A549 (cell line): ENCODE measurements around the gene DNAH8. TPM values are rescaled to one million over a fixed set of nuclear protein-coding genes. Genes with fewer than 3 reads are reported as not detected.

ENCODE experiments used
- ATAC-seq, 2 experiments: fragments of 200-7000 bp in 1 of 2; fragments of >200 bp in 1 of 2; cut with Nextera tagmentation in 1 of 2; cut with Tn5 transposase in 1 of 2; 3 replicates each; pipeline versions ENCODE4 v1.8.0 to v1.9.1; 2018 to 2020; ENCODE audit warnings: mild to moderate bottlenecking in 1 of 2, moderate library complexity in 1 of 2
- CTCF ChIA-PET: fragments of 300-600 bp; sonication (Branson Sonifier 250); formaldehyde crosslinking; extraction: SDS; loops from one replicate; lab custom pipeline; 2021; ENCODE audit warnings: antibody characterized with exemption, inconsistent platforms; lab: Yijun Ruan, JAX
- POLR2A ChIA-PET: fragments of 350-600 bp; formaldehyde crosslinking; extraction: SDS; loops from one replicate; lab custom pipeline; 2021; ENCODE audit warnings: antibody characterized with exemption, inconsistent platforms; lab: Yijun Ruan, JAX
- DNase-seq, 2 experiments: peaks; one replicate each; pipeline versions ENCODE4 v3.0.0 to v3.0.0-alpha.2; 2011 to 2016; ENCODE audit warnings: low read depth in 1 of 2, low spot score in 1 of 2
- FAIRE-seq: peaks from 2 replicates; lab custom pipeline; 2011; peaks lifted over from hg19 to GRCh38; lab: Jason Lieb, UNC
- H3K27ac ChIP-seq, 2 experiments: fragments of >200 bp; sonication (Bioruptor Twin); formaldehyde crosslinking; 3 replicates each; pipeline ENCODE4 v1.5.1; 2016 to 2017
- H3K4me1 ChIP-seq: fragments of >200 bp; sonication (Bioruptor Twin); formaldehyde crosslinking; 3 replicates; pipeline ENCODE4 v1.6.1; 2016
- H3K4me2 ChIP-seq: fragments of >200 bp; sonication (Bioruptor Twin); formaldehyde crosslinking; 3 replicates; pipeline ENCODE4 v1.6.1; 2016
- H3K4me3 ChIP-seq: fragments of >200 bp; sonication (Bioruptor Twin); formaldehyde crosslinking; 3 replicates; pipeline ENCODE4 v1.5.1; 2016
- H3K9me3 ChIP-seq: fragments of >200 bp; sonication (Bioruptor Twin); formaldehyde crosslinking; 3 replicates; pipeline ENCODE4 v1.6.1; 2016
- CHD4 ChIP-seq: fragments of 200-600 bp; sonication (generic); IDR thresholded peaks from 2 replicates; pipeline ENCODE4 v1.6.1; 2016; ENCODE audit warnings: antibody characterized with exemption, mild to moderate bottlenecking, borderline replicate concordance
- EHF ChIP-seq: fragments of 250-450 bp; sonication (Bioruptor Pico); IDR thresholded peaks from 2 replicates; pipeline ENCODE4 v1.5.0; 2020; ENCODE audit warnings: mild to moderate bottlenecking
- EP300 ChIP-seq, 2 experiments: fragments of >200 bp; sonication (Bioruptor Twin); formaldehyde crosslinking; IDR thresholded peaks; 2 replicates in 1 of 2; 3 replicates in 1 of 2; pipeline ENCODE4 v1.6.1; 2016 to 2017
- ESRRA ChIP-seq: fragments of 150-350 bp; IDR thresholded peaks from 2 replicates; pipeline ENCODE4 v1.6.1; 2014; ENCODE audit warnings: mild to moderate bottlenecking, low read length, borderline replicate concordance
- GATA3 ChIP-seq: IDR thresholded peaks from 2 replicates; pipeline ENCODE4 v1.6.1; 2012; ENCODE audit warnings: borderline replicate concordance
- HEYL ChIP-seq: fragments of 250-450 bp; sonication (Bioruptor Pico); IDR thresholded peaks from 2 replicates; pipeline ENCODE4 v1.8.0; 2021; ENCODE audit warnings: mild to moderate bottlenecking, moderate library complexity
- HOXB13 ChIP-seq: fragments of 250-450 bp; sonication (Bioruptor Pico); IDR thresholded peaks from 2 replicates; pipeline ENCODE4 v1.5.0; 2020; ENCODE audit warnings: low read depth, mild to moderate bottlenecking, moderate library complexity
- JUN ChIP-seq, 2 experiments: fragments of >200 bp; sonication (Bioruptor Twin); formaldehyde crosslinking; IDR thresholded peaks; 2 replicates in 1 of 2; 3 replicates in 1 of 2; pipeline ENCODE4 v1.6.1; 2016 to 2017
- KDM5A ChIP-seq: fragments of 200-600 bp; sonication (generic); IDR thresholded peaks from 2 replicates; pipeline ENCODE4 v1.6.1; 2016; ENCODE audit warnings: antibody characterized with exemption, mild to moderate bottlenecking
- MAFK ChIP-seq: fragments of 450-650 bp; IDR thresholded peaks from 2 replicates; pipeline ENCODE4 v1.6.1; 2014; ENCODE audit not compliant: partially characterized antibody
- NFE2L2 ChIP-seq: fragments of 150-350 bp; conservative IDR thresholded peaks from 2 replicates; pipeline ENCODE4 v1.6.1; 2014; ENCODE audit warnings: low read length
- NR3C1 ChIP-seq: fragments of >200 bp; sonication (Bioruptor Twin); formaldehyde crosslinking; IDR thresholded peaks from 3 replicates; pipeline ENCODE4 v1.6.1; 2017
- PHF8 ChIP-seq: fragments of 200-600 bp; sonication (generic); IDR thresholded peaks from 2 replicates; pipeline ENCODE4 v1.6.1; 2016; ENCODE audit warnings: low read depth, mild to moderate bottlenecking, antibody characterized with exemption, moderate library complexity, borderline replicate concordance
- POLR2AphosphoS2 ChIP-seq: conservative IDR thresholded peaks from 2 replicates; pipeline ENCODE4 v1.6.1; 2012; ENCODE audit warnings: low read length, improper control_type of control experiment, inconsistent platforms
- RAD21 ChIP-seq, 2 experiments: fragments of >200 bp in 1 of 2; sonication (Bioruptor Twin) in 1 of 2; formaldehyde crosslinking in 1 of 2; IDR thresholded peaks in 1 of 2; conservative IDR thresholded peaks in 1 of 2; 2 replicates in 1 of 2; 3 replicates in 1 of 2; pipeline ENCODE4 v1.6.1; 2012 to 2018; ENCODE audit warnings: inconsistent platforms in 1 of 2
- RARB ChIP-seq: fragments of 250-450 bp; sonication (Bioruptor Pico); IDR thresholded peaks from 2 replicates; pipeline ENCODE4 v1.8.0; 2021; ENCODE audit warnings: mild to moderate bottlenecking, moderate library complexity
- RNF2 ChIP-seq: fragments of 200-600 bp; sonication (generic); IDR thresholded peaks from 2 replicates; pipeline ENCODE4 v1.6.1; 2016; ENCODE audit warnings: low read depth, mild to moderate bottlenecking, antibody characterized with exemption, moderate library complexity, borderline replicate concordance
- SREBF2 ChIP-seq: fragments of 450-650 bp; IDR thresholded peaks from 2 replicates; pipeline ENCODE4 v1.6.1; 2014; ENCODE audit warnings: mild to moderate bottlenecking, moderate library complexity
- TFCP2L1 ChIP-seq: fragments of 250-450 bp; sonication (Bioruptor Pico); IDR thresholded peaks from 2 replicates; pipeline ENCODE4 v1.5.0; 2021; ENCODE audit warnings: mild to moderate bottlenecking
- ZSCAN20 ChIP-seq: fragments of 250-450 bp; sonication (Bioruptor Pico); IDR thresholded peaks from 2 replicates; pipeline ENCODE4 v1.8.0; 2022; ENCODE audit warnings: mild to moderate bottlenecking, moderate library complexity
- WGBS: methylation state at CpG from one replicate; pipeline ENCODE4 v1.1.6; 2017; ENCODE audit errors: missing lambda C conversion rate; 5-methylcytosine and 5-hydroxymethylcytosine counted together
- polyA plus RNA-seq, 4 experiments: library from polyadenylated mRNA; depleted of rRNA in 3 of 4; stranded (reverse); fragments of >200 nt; fragmentation: RNase III in 1 of 4; extraction: RNeasy Plus Mini Kit Qiagen cat#74134 plus additional on column Dnase treatment in 1 of 4; gene quantifications; 2 replicates in 3 of 4; 3 replicates in 1 of 4; pipeline ENCODE4 v1.2.3, GENCODE V29; 2011 to 2017
- TF ChIP-seq, protein P1 (sequence below): IDR thresholded peaks from 2 replicates; pipeline ENCODE4 v1.6.1; 2012; ENCODE audit warnings: low read depth, borderline replicate concordance
- TF ChIP-seq, protein P2 (sequence below): fragments of >200 bp; sonication (Bioruptor Twin); formaldehyde crosslinking; IDR thresholded peaks from 2 replicates; pipeline ENCODE4 v1.6.1; 2016
- TF ChIP-seq, protein P3 (sequence below): fragments of >200 bp; sonication (Bioruptor Twin); formaldehyde crosslinking; IDR thresholded peaks from 3 replicates; pipeline ENCODE4 v1.6.1; 2016
- TF ChIP-seq, protein P4 (sequence below): fragments of >200 bp; sonication (Bioruptor Twin); formaldehyde crosslinking; IDR thresholded peaks from 3 replicates; pipeline ENCODE4 v1.5.1; 2016
- TF ChIP-seq, protein P5 (sequence below): fragments of 250-450 bp; sonication (Bioruptor Pico); IDR thresholded peaks from 2 replicates; pipeline ENCODE4 v1.5.0; 2020; ENCODE audit warnings: low read depth, mild to moderate bottlenecking, moderate library complexity

DNAH8 gene
- polyA plus RNA-seq, 2 of the 4 experiments (the other 2 are of a cell fraction) = not detected

DNA sequence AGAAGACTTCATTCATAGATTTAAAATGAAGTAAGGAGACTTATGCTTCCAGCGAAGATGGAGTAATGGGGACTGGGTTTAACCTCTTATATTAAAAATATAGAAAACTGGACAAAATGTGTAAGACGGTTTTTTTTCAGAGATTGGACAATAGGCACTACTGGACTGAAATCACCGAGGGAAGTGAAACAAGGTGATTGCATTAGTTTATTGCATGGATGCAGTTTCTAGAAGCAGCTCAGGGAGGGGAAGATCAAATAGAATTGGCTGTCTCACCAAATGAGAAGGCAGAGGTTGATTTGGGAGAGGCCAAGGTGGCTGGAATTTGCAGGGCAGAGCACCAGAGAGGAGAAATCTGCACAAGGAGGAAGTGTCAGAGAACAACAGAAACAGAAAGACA, 162.6 kb downstream of the DNAH8 start:
- DNase-seq (no peak), ATAC-seq (no peak), FAIRE-seq (no peak)
- no peak overlapping the region for H3K4me3 ChIP-seq
- no peaks in the 10 kb centered on the region for H3K9me3 ChIP-seq
- ChIA-PET CTCF (no interaction called here), POLR2A (no interaction called here)
- TF ChIP-seq, protein P1, sequence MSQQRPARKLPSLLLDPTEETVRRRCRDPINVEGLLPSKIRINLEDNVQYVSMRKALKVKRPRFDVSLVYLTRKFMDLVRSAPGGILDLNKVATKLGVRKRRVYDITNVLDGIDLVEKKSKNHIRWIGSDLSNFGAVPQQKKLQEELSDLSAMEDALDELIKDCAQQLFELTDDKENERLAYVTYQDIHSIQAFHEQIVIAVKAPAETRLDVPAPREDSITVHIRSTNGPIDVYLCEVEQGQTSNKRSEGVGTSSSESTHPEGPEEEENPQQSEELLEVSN = no peak
- TF ChIP-seq EHF (CRISPR knock-in tag) (no peak), ZSCAN20 (CRISPR knock-in tag) (no peak), GATA3 (no peak), PHF8 (no peak), RARB (CRISPR knock-in tag) (no peak)
- no peak overlapping the region for H3K27ac ChIP-seq
- no peaks in the 10 kb centered on the region for H3K4me1 ChIP-seq
- no peak overlapping the region for H3K4me2 ChIP-seq
- 8% methylated on average over 3 of the region's 3 CpGs for WGBS

DNA sequence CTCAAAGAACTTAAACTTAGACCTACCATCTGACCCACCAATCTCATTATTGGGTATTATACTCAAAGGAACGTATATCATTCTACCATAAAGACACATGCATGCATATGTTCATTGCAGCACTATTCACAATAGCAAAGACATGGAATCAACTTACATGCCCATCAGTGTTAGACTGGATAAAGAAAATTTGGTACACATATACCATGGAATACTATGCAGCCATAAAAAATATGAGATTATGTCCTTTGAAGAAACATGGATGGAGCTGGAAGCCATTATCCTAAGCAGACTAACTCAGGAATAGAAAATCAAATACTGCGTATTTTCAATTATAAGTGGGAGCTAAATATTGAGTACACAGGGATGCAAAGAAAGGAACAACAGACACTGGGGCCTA, 167.0 kb downstream of the DNAH8 start:
- DNase-seq (no peak), ATAC-seq (no peak), FAIRE-seq (no peak)
- WGBS = 65% methylated on average over 2 of the region's 2 CpGs
- TF ChIP-seq RNF2 (no peak), ZSCAN20 (CRISPR knock-in tag) (no peak), RAD21 (conservative IDR thresholded peaks at IDR 0.05 in 1 of 2, IDR thresholded peaks at IDR 0.05 in 1 of 2) (no peak), HOXB13 (CRISPR knock-in tag) (no peak), POLR2AphosphoS2 (no peak), JUN (IDR thresholded peaks at IDR 0.05) (no peak), CHD4 (no peak), KDM5A (no peak), NFE2L2 (no peak), TFCP2L1 (no peak), ESRRA (no peak)
- TF ChIP-seq, protein P1 = no peak
- Histone ChIP-seq H3K4me3 (no peak overlapping the region), H3K27ac (no peak overlapping the region), H3K4me2 (no peak overlapping the region), H3K4me1 (no peaks in the 10 kb centered on the region), H3K9me3 (no peaks in the 10 kb centered on the region)
- ChIA-PET POLR2A (no interaction called here), CTCF (no interaction called here)

DNA sequence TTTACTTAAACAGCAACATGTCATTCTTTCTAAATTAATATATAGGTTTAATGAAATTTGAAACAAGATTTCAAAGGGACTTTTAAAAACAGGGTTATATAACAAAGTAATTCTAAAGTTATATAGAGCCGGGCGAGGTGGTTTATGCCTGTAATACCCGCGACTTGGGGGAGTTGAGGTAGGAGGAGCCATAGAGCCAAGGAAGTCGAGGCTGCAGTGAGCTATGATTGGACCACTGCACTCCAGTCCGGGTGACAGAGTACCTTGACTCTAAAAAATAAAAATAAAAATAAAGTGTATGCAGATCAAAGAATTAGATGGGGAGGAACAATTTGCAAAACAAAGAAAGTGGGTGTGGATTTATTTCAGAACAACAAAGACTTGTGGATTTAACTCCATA, 182.4 kb downstream of the DNAH8 start:
- no peak overlapping the region for H3K27ac ChIP-seq
- no peak for TF ChIP-seq EP300 (IDR thresholded peaks at IDR 0.05)
- no peak for TF ChIP-seq SREBF2
- TF ChIP-seq ZSCAN20 (CRISPR knock-in tag) = no peak
- TF ChIP-seq NR3C1 = no peak
- no peak for TF ChIP-seq MAFK
- TF ChIP-seq, protein P2, sequence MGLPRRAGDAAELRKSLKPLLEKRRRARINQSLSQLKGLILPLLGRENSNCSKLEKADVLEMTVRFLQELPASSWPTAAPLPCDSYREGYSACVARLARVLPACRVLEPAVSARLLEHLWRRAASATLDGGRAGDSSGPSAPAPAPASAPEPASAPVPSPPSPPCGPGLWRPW = no peak
- TF ChIP-seq, protein P3, sequence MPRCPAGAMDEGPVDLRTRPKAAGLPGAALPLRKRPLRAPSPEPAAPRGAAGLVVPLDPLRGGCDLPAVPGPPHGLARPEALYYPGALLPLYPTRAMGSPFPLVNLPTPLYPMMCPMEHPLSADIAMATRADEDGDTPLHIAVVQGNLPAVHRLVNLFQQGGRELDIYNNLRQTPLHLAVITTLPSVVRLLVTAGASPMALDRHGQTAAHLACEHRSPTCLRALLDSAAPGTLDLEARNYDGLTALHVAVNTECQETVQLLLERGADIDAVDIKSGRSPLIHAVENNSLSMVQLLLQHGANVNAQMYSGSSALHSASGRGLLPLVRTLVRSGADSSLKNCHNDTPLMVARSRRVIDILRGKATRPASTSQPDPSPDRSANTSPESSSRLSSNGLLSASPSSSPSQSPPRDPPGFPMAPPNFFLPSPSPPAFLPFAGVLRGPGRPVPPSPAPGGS = no peak
- TF ChIP-seq, protein P4, sequence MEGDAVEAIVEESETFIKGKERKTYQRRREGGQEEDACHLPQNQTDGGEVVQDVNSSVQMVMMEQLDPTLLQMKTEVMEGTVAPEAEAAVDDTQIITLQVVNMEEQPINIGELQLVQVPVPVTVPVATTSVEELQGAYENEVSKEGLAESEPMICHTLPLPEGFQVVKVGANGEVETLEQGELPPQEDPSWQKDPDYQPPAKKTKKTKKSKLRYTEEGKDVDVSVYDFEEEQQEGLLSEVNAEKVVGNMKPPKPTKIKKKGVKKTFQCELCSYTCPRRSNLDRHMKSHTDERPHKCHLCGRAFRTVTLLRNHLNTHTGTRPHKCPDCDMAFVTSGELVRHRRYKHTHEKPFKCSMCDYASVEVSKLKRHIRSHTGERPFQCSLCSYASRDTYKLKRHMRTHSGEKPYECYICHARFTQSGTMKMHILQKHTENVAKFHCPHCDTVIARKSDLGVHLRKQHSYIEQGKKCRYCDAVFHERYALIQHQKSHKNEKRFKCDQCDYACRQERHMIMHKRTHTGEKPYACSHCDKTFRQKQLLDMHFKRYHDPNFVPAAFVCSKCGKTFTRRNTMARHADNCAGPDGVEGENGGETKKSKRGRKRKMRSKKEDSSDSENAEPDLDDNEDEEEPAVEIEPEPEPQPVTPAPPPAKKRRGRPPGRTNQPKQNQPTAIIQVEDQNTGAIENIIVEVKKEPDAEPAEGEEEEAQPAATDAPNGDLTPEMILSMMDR = no peak
- TF ChIP-seq, protein P5, sequence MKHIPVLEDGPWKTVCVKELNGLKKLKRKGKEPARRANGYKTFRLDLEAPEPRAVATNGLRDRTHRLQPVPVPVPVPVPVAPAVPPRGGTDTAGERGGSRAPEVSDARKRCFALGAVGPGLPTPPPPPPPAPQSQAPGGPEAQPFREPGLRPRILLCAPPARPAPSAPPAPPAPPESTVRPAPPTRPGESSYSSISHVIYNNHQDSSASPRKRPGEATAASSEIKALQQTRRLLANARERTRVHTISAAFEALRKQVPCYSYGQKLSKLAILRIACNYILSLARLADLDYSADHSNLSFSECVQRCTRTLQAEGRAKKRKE (CRISPR knock-in tag) = no peak
- no peak for TF ChIP-seq HEYL (CRISPR knock-in tag)
- no peak for TF ChIP-seq PHF8
- FAIRE-seq = no peak
- H3K9me3 ChIP-seq = no peaks in the 10 kb centered on the region
- H3K4me2 ChIP-seq = no peak overlapping the region
- POLR2A ChIA-PET = no interaction called here
- 47% methylated on average over 6 of the region's 6 CpGs for WGBS
- no peaks in the 10 kb centered on the region for H3K4me1 ChIP-seq
- ATAC-seq = no peak
- CTCF ChIA-PET = no interaction called here
- no peak overlapping the region for H3K4me3 ChIP-seq
- DNase-seq = no peak
